GM12892 (cell line): ENCODE results near the gene HNRNPA1.
"Not testable (repeated sequence)": the region's sequence is repeated elsewhere in the genome, so short reads cannot be mapped to it uniquely, and the experiment has no call there.

Experiments
- DNase-seq: peaks from one replicate; pipeline ENCODE4 v3.0.0; 2011; ENCODE audit not compliant: insufficient read length
- FAIRE-seq: peaks from 2 replicates; lab custom pipeline; 2011; peaks lifted over from hg19 to GRCh38; lab: Jason Lieb, UNC
- POLR2A ChIP-seq: IDR thresholded peaks from 2 replicates; pipeline ENCODE4 v1.6.1; 2011; ENCODE audit warnings: low read depth, low read length, control low read depth
- POLR2AphosphoS5 ChIP-seq: IDR thresholded peaks from 2 replicates; pipeline ENCODE4 v1.6.1; 2011; ENCODE audit warnings: low read depth, low read length, control low read depth
- TAF1 ChIP-seq: IDR thresholded peaks from 2 replicates; pipeline ENCODE4 v1.6.1; 2011; ENCODE audit warnings: low read depth, mild to moderate bottlenecking, control low read depth, low read length, borderline replicate concordance

Gene HNRNPA1

GRCh38 chr12:54279632-54280467 lies 676 bp upstream of the HNRNPA1 start, which contains the start of gene CBX5:
Gene CBX5, minus strand, starts transcription at chr12:54280122. Its CDS starts 22,472 bp downstream, at chr12:54257650.
- TF ChIP-seq POLR2A = peak; percentile 90
- peak; percentile 92 for TF ChIP-seq POLR2AphosphoS5
- TF ChIP-seq TAF1 = peak; percentile 80
- FAIRE-seq = peak; percentile 94
- DNase-seq = peak; percentile 86

GRCh38 chr12:54281261-54281638 lies 724 bp downstream of the HNRNPA1 start:
- FAIRE-seq, DNase-seq: not testable (repeated sequence)

GRCh38 chr12:54281694-54282093 lies 1.2 kb downstream of the HNRNPA1 start:
- DNase-seq, FAIRE-seq: not testable (repeated sequence)

- FAIRE-seq (no peak), DNase-seq (no peak)
- TF ChIP-seq POLR2A = peak; percentile 65
- TF ChIP-seq TAF1 = no peak
- peak; percentile 13 for TF ChIP-seq POLR2AphosphoS5
These were observed 2.5 kb downstream of the HNRNPA1 start for GRCh38 chr12:54282949-54283593.

GRCh38 chr12:54284070-54284780 lies 3.7 kb downstream of the HNRNPA1 start:
- not testable (repeated sequence) for FAIRE-seq

GRCh38 chr12:54285150-54286041 lies 4.9 kb downstream of the HNRNPA1 start:
- FAIRE-seq (no peak), DNase-seq (no peak)
- no peak; the same call in 1 of the 2 replicates for TF ChIP-seq POLR2A
- no peak for TF ChIP-seq TAF1
- no peak for TF ChIP-seq POLR2AphosphoS5

More at GRCh38 chr12:54284070-54284780, 3.7 kb downstream of the HNRNPA1 start:
- not testable (repeated sequence) for DNase-seq

- FAIRE-seq = no peak
- no peak for DNase-seq
- peak; percentile 91 for TF ChIP-seq POLR2AphosphoS5
- TF ChIP-seq TAF1 = no peak
- peak; percentile 80 for TF ChIP-seq POLR2A
These were observed 5.8 kb downstream of the HNRNPA1 start for GRCh38 chr12:54286042-54287030.

- no peak for FAIRE-seq
These were observed 7.0 kb downstream of the HNRNPA1 start for GRCh38 chr12:54287261-54288157.

GRCh38 chr12:54292083-54292930 lies 11.8 kb downstream of the HNRNPA1 start:
- no peak for FAIRE-seq
- DNase-seq = no peak
- TF ChIP-seq POLR2AphosphoS5 (no peak), TAF1 (no peak), POLR2A (no peak)

More at GRCh38 chr12:54287261-54288157, 7.0 kb downstream of the HNRNPA1 start:
- TF ChIP-seq POLR2A = peak; percentile 97
- TF ChIP-seq POLR2AphosphoS5 = peak; percentile 99
- no peak for TF ChIP-seq TAF1
- DNase-seq = no peak
